Measurements from ENCODE around the gene PLCB4. TPM values are rescaled to one million over a fixed set of nuclear protein-coding genes. Genes with fewer than 3 reads are reported as not detected.

The PLCB4 gene
- total and polyA plus RNA-seq, 8 donors, result 6.2 to 15.3 (median 9.4) TPM

DNA sequence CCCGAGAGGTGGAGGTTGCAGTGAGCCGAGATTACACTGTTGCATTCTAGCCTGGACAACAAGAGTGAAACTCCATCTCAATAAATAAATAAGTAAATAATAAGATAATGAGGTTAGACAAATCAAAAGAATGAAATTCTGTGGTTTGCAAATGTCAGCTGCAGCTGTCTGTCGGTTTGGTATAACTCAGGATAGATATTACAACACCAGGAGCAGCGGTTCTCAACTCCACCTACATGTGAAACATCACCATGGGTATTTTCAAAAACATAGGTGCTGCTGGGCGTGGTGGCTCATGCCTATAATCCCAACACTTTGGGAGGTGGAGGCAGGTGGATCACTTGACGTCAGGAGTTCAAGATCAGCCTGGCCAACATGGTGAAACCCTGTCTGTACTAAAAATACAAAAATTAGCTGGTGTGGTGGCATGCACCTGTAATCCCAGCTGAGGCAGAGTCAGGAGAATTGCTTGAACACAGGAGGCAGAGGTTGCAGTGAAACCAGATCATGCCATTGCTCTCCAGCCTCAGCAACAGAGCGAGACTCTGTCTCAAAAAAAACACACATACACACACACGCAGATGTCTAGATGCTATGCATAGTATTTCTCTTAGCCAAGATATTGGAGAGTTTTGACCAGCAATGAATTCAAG is 319.4 kb downstream of the PLCB4 start:
- DNase-seq (no peak), ATAC-seq (no peak)
- Histone ChIP-seq H3K27ac (no peak overlapping the region), H3K27me3 (no peaks in the 10 kb centered on the region), H3K9me3 (no peaks in the 10 kb centered on the region), H3K36me3 (no peaks in the 10 kb centered on the region), H3K4me3 (no peak overlapping the region), H3K4me1 (peaks cover 0 to 7% of the 10 kb centered on the region in 2 donors)
- intact Hi-C loops (cut with DNase I), result no loop called here
- TF ChIP-seq, protein P1, sequence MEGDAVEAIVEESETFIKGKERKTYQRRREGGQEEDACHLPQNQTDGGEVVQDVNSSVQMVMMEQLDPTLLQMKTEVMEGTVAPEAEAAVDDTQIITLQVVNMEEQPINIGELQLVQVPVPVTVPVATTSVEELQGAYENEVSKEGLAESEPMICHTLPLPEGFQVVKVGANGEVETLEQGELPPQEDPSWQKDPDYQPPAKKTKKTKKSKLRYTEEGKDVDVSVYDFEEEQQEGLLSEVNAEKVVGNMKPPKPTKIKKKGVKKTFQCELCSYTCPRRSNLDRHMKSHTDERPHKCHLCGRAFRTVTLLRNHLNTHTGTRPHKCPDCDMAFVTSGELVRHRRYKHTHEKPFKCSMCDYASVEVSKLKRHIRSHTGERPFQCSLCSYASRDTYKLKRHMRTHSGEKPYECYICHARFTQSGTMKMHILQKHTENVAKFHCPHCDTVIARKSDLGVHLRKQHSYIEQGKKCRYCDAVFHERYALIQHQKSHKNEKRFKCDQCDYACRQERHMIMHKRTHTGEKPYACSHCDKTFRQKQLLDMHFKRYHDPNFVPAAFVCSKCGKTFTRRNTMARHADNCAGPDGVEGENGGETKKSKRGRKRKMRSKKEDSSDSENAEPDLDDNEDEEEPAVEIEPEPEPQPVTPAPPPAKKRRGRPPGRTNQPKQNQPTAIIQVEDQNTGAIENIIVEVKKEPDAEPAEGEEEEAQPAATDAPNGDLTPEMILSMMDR (IDR thresholded peaks at IDR 0.05), result no peak

DNA sequence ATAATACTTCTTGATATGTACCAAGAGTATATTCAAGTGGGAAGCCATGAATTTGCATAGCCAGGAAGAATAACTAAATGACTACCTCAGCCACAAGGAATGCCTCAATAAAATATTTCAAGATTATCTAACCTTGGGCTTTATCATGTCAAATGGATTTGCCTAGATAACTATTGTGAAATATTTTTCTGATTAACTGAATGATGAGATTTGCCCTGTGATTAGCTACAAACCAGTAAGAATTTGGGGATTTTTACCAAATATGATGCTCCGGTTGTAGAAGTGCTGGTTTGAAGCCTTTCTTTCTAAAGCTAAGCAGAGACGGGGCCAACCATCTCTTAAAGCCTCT is 319.9 kb downstream of the PLCB4 start:
- TF ChIP-seq, protein P1 (IDR thresholded peaks at IDR 0.05), result no peak
- DNase-seq (no peak), ATAC-seq (no peak)
- Histone ChIP-seq H3K4me1 (peaks cover 0 to 7% of the 10 kb centered on the region in 2 donors), H3K4me3 (no peak overlapping the region), H3K9me3 (no peaks in the 10 kb centered on the region), H3K27ac (no peak overlapping the region), H3K36me3 (no peaks in the 10 kb centered on the region), H3K27me3 (no peaks in the 10 kb centered on the region)
- intact Hi-C loops (cut with DNase I), result no loop called here

GRCh38 chr20:9389346-9389745 is 320.5 kb downstream of the PLCB4 start:
- Histone ChIP-seq H3K4me1 (peaks cover 0 to 7% of the 10 kb centered on the region in 2 donors), H3K4me3 (no peak overlapping the region), H3K36me3 (no peaks in the 10 kb centered on the region), H3K27me3 (no peaks in the 10 kb centered on the region), H3K9me3 (no peaks in the 10 kb centered on the region), H3K27ac (no peak overlapping the region)
- intact Hi-C loops (cut with DNase I), result no loop called here
- no peak for ATAC-seq
- DNase-seq, result no peak
- TF ChIP-seq, protein P1 (IDR thresholded peaks at IDR 0.05), result no peak

- H3K4me3 ChIP-seq, result no peak overlapping the region
- H3K9me3 ChIP-seq, result no peaks in the 10 kb centered on the region
- ATAC-seq (no peak), DNase-seq (no peak)
- H3K36me3 ChIP-seq, result no peaks in the 10 kb centered on the region
- intact Hi-C loops (cut with DNase I), result no loop called here
- peaks cover 0 to 7% of the 10 kb centered on the region in 2 donors for H3K4me1 ChIP-seq
- TF ChIP-seq, protein P1 (IDR thresholded peaks at IDR 0.05), result no peak
- no peak overlapping the region for H3K27ac ChIP-seq
- no peaks in the 10 kb centered on the region for H3K27me3 ChIP-seq
Measured at GRCh38 chr20:9390441-9390840, 321.6 kb downstream of the PLCB4 start.

DNA sequence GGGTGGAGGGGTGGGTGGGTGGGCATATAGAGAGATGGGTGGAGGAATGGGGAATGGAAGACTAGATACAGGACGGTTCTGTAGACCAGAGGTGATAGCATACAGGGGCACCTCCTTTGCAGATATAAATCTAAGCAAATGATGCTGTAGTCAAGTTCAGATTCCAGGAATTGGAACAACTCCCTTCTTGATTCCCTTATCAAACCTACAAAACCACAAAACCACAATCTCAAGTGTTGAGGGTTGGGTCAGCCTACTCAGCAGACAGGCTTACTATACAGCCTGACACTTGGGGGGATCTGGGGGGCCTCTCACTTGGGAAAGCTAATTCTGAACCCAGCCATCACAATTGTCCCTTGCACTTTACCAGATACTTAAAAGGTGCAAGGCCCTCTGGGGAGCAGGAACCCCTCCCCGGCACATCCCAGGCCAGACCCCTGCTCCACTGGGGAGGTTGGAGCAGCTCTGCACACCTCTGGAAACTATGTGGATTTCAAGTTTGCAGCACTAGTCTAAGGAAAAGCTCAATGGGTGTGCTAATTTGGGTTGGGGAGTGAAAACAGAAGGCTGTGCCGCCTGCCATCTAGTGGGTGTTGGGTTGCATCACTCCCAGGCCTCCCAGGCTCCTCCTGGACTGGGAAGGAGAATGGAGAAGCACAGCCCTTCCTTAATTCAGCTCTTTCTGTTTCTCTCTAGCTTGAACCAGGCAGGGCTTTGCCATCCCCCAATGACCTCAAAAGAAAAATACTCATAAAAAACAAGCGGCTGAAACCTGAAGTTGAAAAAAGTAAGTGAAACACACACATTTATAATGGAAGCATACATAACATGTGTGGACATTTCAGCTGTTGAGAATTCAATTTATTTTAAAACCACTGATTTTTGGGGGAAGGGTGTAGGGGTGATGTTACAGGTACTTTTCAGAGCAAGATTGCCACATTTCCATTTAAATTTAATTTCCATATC is 324.3 kb downstream of the PLCB4 start:
- H3K36me3 ChIP-seq, result no peaks in the 10 kb centered on the region
- no peaks in the 10 kb centered on the region for H3K27me3 ChIP-seq
- peaks cover 0 to 7% of the 10 kb centered on the region in 2 donors for H3K4me1 ChIP-seq
- ATAC-seq (peak; percentile 98), DNase-seq (peak; percentile 48 to 78 (median 74))
- no peak overlapping the region for H3K4me3 ChIP-seq
- TF ChIP-seq, protein P1 (IDR thresholded peaks at IDR 0.05), result peak; percentile 70 to 75
- intact Hi-C loops (cut with DNase I), result no loop called here
- no peak overlapping the region for H3K27ac ChIP-seq
- no peaks in the 10 kb centered on the region for H3K9me3 ChIP-seq
